Lung (tissue), 12 donors: ENCODE measurements around the gene CHRD. TPM values are rescaled to one million over a fixed set of nuclear protein-coding genes. Genes with fewer than 3 reads are reported as not detected.
A peak's percentile ranks its signal among the peaks of the same experiment; 100 is the strongest.

Experiments
- ATAC-seq: fragments of 200-7000 bp; cut with Tn5 transposase; one replicate; pipeline ENCODE4 v1.9.1; 2020; ENCODE audit warnings: moderate number of reproducible peaks; ENCODE audit not compliant: insufficient read depth, low FRiP score
- DNase-seq, 3 donors: peaks; one replicate each; pipeline ENCODE4 v3.0.0-alpha.2; 2013 to 2017
- H3K27ac ChIP-seq, 2 donors: one replicate each; pipeline ENCODE4 v1.5.1; 2013; ENCODE audit warnings: mild to moderate bottlenecking in 2 of 2, moderate library complexity in 2 of 2, control low read depth in 1 of 2, inconsistent platforms in 1 of 2, low read depth in 1 of 2, low read length in 1 of 2
- H3K27me3 ChIP-seq, 3 donors: one replicate each; pipeline ENCODE4 v1.5.1; 2013; ENCODE audit warnings: low read length in 2 of 3; ENCODE audit not compliant: control insufficient read depth in 3 of 3, insufficient read depth in 3 of 3
- H3K36me3 ChIP-seq, 4 donors: one replicate each; pipeline ENCODE4 v1.5.1; 2013; ENCODE audit warnings: low read length in 4 of 4, mild to moderate bottlenecking in 1 of 4, moderate library complexity in 1 of 4; ENCODE audit not compliant: control insufficient read depth in 4 of 4, insufficient read depth in 4 of 4
- H3K4me1 ChIP-seq, 5 donors: one replicate each; pipeline ENCODE4 v1.5.1; 2013; ENCODE audit warnings: low read length in 5 of 5, mild to moderate bottlenecking in 2 of 5, moderate library complexity in 1 of 5; ENCODE audit not compliant: control insufficient read depth in 5 of 5, insufficient read depth in 5 of 5
- H3K4me3 ChIP-seq: one replicate; pipeline ENCODE4 v1.5.1; 2013; ENCODE audit warnings: mild to moderate bottlenecking, control low read depth, moderate library complexity
- H3K9ac ChIP-seq, 2 donors: one replicate each; pipeline ENCODE4 v1.5.1; 2013; ENCODE audit warnings: low read length in 2 of 2, control low read depth in 1 of 2; ENCODE audit not compliant: insufficient read depth in 1 of 2
- H3K9me3 ChIP-seq, 4 donors: one replicate each; pipeline ENCODE4 v1.5.1; 2013; ENCODE audit warnings: low read length in 3 of 4, mild to moderate bottlenecking in 1 of 4, moderate library complexity in 1 of 4; ENCODE audit not compliant: control insufficient read depth in 4 of 4, insufficient read depth in 3 of 4
- CTCF ChIP-seq: IDR thresholded peaks from 2 replicates; pipeline ENCODE4 v1.5.1; 2012; ENCODE audit warnings: mild to moderate bottlenecking; ENCODE audit errors: control extremely low read depth, extremely low read depth
- WGBS, 2 donors: extraction: QIAGEN DNeasy Blood & Tissue Kit; methylation state at CpG; one replicate each; pipeline ENCODE4 v1.1.7; 2013; 5-methylcytosine and 5-hydroxymethylcytosine counted together
- polyA plus RNA-seq, 2 donors: library from polyadenylated mRNA; stranded (reverse); fragments of 200-250 nt; gene quantifications; one replicate each; pipeline ENCODE4 v1.2.1, GENCODE V29; 2013
- total RNA-seq, 2 donors: library from RNA; depleted of rRNA in 1 of 2; stranded (reverse); fragments of >200 nt in 1 of 2; gene quantifications; one replicate each; pipeline ENCODE4 v1.2.1, GENCODE V29; 2014 to 2021
- donor health status: control.
- donor health status: control.
- donor health status: Bipolar disorder and iron deficiency.
- donor health status: healthy.
- donor health status: DM: yes; HTN: yes; CAD: no.

Gene CHRD
- total and polyA plus RNA-seq, 4 donors, result 4.2 to 16.7 (median 5.8) TPM

- H3K4me1 ChIP-seq, result peaks cover 0 to 36% (median 15%) of the 10 kb centered on the region in 5 donors
- peak overlapping the region; percentile 84 to 99 for H3K9ac ChIP-seq
- peak overlapping the region; percentile 96 to 99 for H3K27ac ChIP-seq
- H3K4me3 ChIP-seq, result peak overlapping the region; percentile 78
- TF ChIP-seq CTCF, result peak; percentile 36
- H3K9me3 ChIP-seq, result no peaks in the 10 kb centered on the region
- H3K27me3 ChIP-seq, result no peaks in the 10 kb centered on the region
- H3K36me3 ChIP-seq, result peaks cover 4 to 25% (median 14%) of the 10 kb centered on the region in 4 donors
- 0% methylated on average over 57 to 68 of the region's 68 CpGs for WGBS, 2 donors
- peak; percentile 80 for ATAC-seq
- peak; percentile 98 to 99 (median 99) for DNase-seq
These were observed 16.9 kb upstream of the CHRD start for GRCh38 chr3:184362668-184363546.

GRCh38 chr3:184366619-184367289, 13.1 kb upstream of the CHRD start:
- 72 to 82% methylated on average over 5 of the region's 5 CpGs for WGBS, 2 donors
- peaks cover 0 to 24% (median 7%) of the 10 kb centered on the region in 5 donors for H3K4me1 ChIP-seq
- no peak for TF ChIP-seq CTCF

GRCh38 chr3:184368116-184368515, 11.7 kb upstream of the CHRD start:
- no peak overlapping the region for H3K27ac ChIP-seq

More at GRCh38 chr3:184366619-184367289, 13.1 kb upstream of the CHRD start:
- Histone ChIP-seq H3K27ac (no peak overlapping the region), H3K27me3 (no peaks in the 10 kb centered on the region), H3K4me3 (no peak overlapping the region), H3K36me3 (peaks cover 10 to 30% (median 15%) of the 10 kb centered on the region in 4 donors), H3K9ac (no peak overlapping the region), H3K9me3 (no peaks in the 10 kb centered on the region)
- ATAC-seq (no peak), DNase-seq (no peak)

More at GRCh38 chr3:184368116-184368515, 11.7 kb upstream of the CHRD start:
- WGBS, 2 donors, result 89 to 96% methylated on average over 9 of the region's 9 CpGs
- Histone ChIP-seq H3K27me3 (no peaks in the 10 kb centered on the region), H3K9me3 (no peaks in the 10 kb centered on the region), H3K4me1 (peaks cover 0 to 24% (median 7%) of the 10 kb centered on the region in 5 donors), H3K36me3 (peaks cover 10 to 30% (median 15%) of the 10 kb centered on the region in 4 donors), H3K4me3 (no peak overlapping the region), H3K9ac (no peak overlapping the region)
- ATAC-seq, result no peak
- no peak for TF ChIP-seq CTCF
- DNase-seq, result no peak
